Panc1 (cell line): ENCODE results near the gene OTOG. TPM values are rescaled to one million over a fixed set of nuclear protein-coding genes. Genes with fewer than 3 reads are reported as not detected.

ENCODE experiments used
- ATAC-seq: fragments of 200-7000 bp; cut with Tn5 transposase; 2 replicates; pipeline ENCODE4 v1.9.1; 2020; ENCODE audit warnings: mild to moderate bottlenecking, moderate library complexity
- BruUV-seq: library from RNA; stranded (reverse); fragments of 400-500 nt; replicated peaks from 2 replicates; lab custom pipeline; 2021; lab: Mats Ljungman, UMichigan
- CTCF ChIA-PET: fragments of 300-600 bp; sonication (Branson Sonifier 250); formaldehyde crosslinking; loops from one replicate; lab custom pipeline; 2022; ENCODE audit warnings: antibody characterized with exemption; lab: Charles Lee
- POLR2A ChIA-PET: fragments of 300-600 bp; sonication (Branson Sonifier 250); formaldehyde crosslinking; loops from one replicate; lab custom pipeline; 2022; ENCODE audit warnings: antibody characterized with exemption; lab: Charles Lee
- DNase-seq: peaks from one replicate; pipeline ENCODE4 v3.0.0-alpha.2; 2010; ENCODE audit warnings: low read depth, low spot score
- H3K27ac ChIP-seq: 2 replicates; pipeline ENCODE4 v1.5.1; 2011; ENCODE audit warnings: mild to moderate bottlenecking, low read length, inconsistent platforms
- H3K27me3 ChIP-seq: fragments of 200-500 bp; sonication (Bioruptor generic); 2 replicates; pipeline ENCODE4 v1.6.0; 2014; ENCODE audit warnings: low read length, inconsistent platforms; ENCODE audit not compliant: control insufficient read depth, insufficient read depth
- H3K36me3 ChIP-seq: fragments of 200-500 bp; sonication (Bioruptor generic); 2 replicates; pipeline ENCODE4 v1.5.1; 2014; ENCODE audit warnings: inconsistent platforms, mild to moderate bottlenecking, low read length, moderate library complexity; ENCODE audit not compliant: control insufficient read depth, insufficient read depth
- H3K4me1 ChIP-seq: 2 replicates; pipeline ENCODE4 v1.5.1; 2011; ENCODE audit warnings: inconsistent platforms, mild to moderate bottlenecking, low read length, moderate library complexity; ENCODE audit not compliant: control insufficient read depth, insufficient read depth
- H3K4me3 ChIP-seq, 2 experiments: 2 replicates each; pipeline ENCODE4 v1.5.1; 2011 to 2012; ENCODE audit warnings: low read depth in 2 of 2, low read length in 2 of 2, mild to moderate bottlenecking in 2 of 2, inconsistent platforms in 1 of 2, moderate library complexity in 1 of 2
- H3K9me3 ChIP-seq: fragments of 200-500 bp; sonication (Bioruptor generic); 2 replicates; pipeline ENCODE4 v1.5.1; 2014; ENCODE audit warnings: low read depth, mild to moderate bottlenecking, inconsistent platforms, low read length, moderate library complexity; ENCODE audit not compliant: control insufficient read depth, insufficient read depth
- CTCF ChIP-seq: fragments of 450-650 bp; IDR thresholded peaks from 2 replicates; pipeline ENCODE4 v1.5.1; 2017; ENCODE audit warnings: mild to moderate bottlenecking
- POLR2AphosphoS5 ChIP-seq: IDR thresholded peaks from 2 replicates; pipeline ENCODE4 v1.6.1; 2012; ENCODE audit warnings: mild to moderate bottlenecking, low read depth, low read length, moderate library complexity
- REST ChIP-seq, 2 experiments: IDR thresholded peaks; 2 replicates each; pipeline ENCODE4 v1.6.1; 2011 to 2012; ENCODE audit warnings: low read depth in 2 of 2, control low read depth in 1 of 2, low read length in 1 of 2, mild to moderate bottlenecking in 1 of 2, moderate library complexity in 1 of 2; ENCODE audit not compliant: insufficient read depth in 1 of 2
- SIN3A ChIP-seq: IDR thresholded peaks from 2 replicates; pipeline ENCODE4 v1.6.1; 2012; ENCODE audit warnings: low read depth, mild to moderate bottlenecking, low read length, moderate library complexity, borderline replicate concordance; ENCODE audit not compliant: insufficient read depth
- TCF7L2 ChIP-seq: IDR thresholded peaks from 2 replicates; pipeline ENCODE4 v1.6.1; 2011; ENCODE audit warnings: mild to moderate bottlenecking, low read depth, low read length, inconsistent platforms
- in situ Hi-C: cut with HindIII; loops from 2 replicates; pipeline ENCODE4 v1.10.0; 2016; ENCODE audit warnings: low sequenced_read_pairs, low pct_unique_long_range_greater_than_20kb
- intact Hi-C: fragments of 100-400 bp; cut with micrococcal nuclease; formaldehyde crosslinking; loops from one replicate; pipeline ENCODE4 v1.10.0; 2022; ENCODE audit not compliant: unreplicated experiment
- total RNA-seq: library from RNA; stranded (reverse); gene quantifications from one replicate; pipeline ENCODE4 v1.2.1, GENCODE V29; 2021; ENCODE audit not compliant: unreplicated experiment

Gene OTOG
- total RNA-seq, 1 experiment from 2014 or later = not detected

GRCh38 chr11:17599460-17599925 is 52.4 kb downstream of the OTOG start:
- in situ Hi-C loops = no loop called here
- BruUV-seq = no TSS peak
- H3K4me1 ChIP-seq = no peaks in the 10 kb centered on the region
- ATAC-seq = peak; percentile 43; the same call in 1 of the 2 replicates
- no peak for TF ChIP-seq POLR2AphosphoS5
- TF ChIP-seq SIN3A = no peak
- no peak for TF ChIP-seq CTCF
- no peak for TF ChIP-seq REST (IDR thresholded peaks at IDR 0.05; ENCODE audit: insufficient read depth in 1 of 2, low read depth in 2 of 2, low read length in 1 of 2)
- no peak for TF ChIP-seq TCF7L2
- DNase-seq = no peak
- intact Hi-C loops = loop anchor here (2.0 to 5.0 kb wide), 2 partner anchors 131 to 378 kb away; no protein-coding TSS in a partner anchor
- no peaks in the 10 kb centered on the region for H3K9me3 ChIP-seq
- ChIA-PET POLR2A (no interaction called here), CTCF (interaction anchor here (0.6 to 3.6 kb wide), 8 partner anchors 31 to 379 kb away, joined by 3 to 31 read pairs (median 3); no protein-coding TSS in a partner anchor)
- no peaks in the 10 kb centered on the region for H3K27me3 ChIP-seq
- no peaks in the 10 kb centered on the region for H3K36me3 ChIP-seq
- no peak overlapping the region for H3K4me3 ChIP-seq
- no peak overlapping the region for H3K27ac ChIP-seq

- CTCF ChIA-PET = interaction anchor here (0.6 to 3.6 kb wide), 3 partner anchors 130 to 186 kb away, joined by 3 to 31 read pairs (median 4); no protein-coding TSS in a partner anchor
These were observed 53.5 kb downstream of the OTOG start for GRCh38 chr11:17600316-17601255.

More at GRCh38 chr11:17600316-17601255, 53.5 kb downstream of the OTOG start:
- no peak for ATAC-seq
- no peaks in the 10 kb centered on the region for H3K27me3 ChIP-seq
- no peaks in the 10 kb centered on the region for H3K9me3 ChIP-seq
- TF ChIP-seq SIN3A (no peak), POLR2AphosphoS5 (no peak), CTCF (no peak), TCF7L2 (no peak), REST (IDR thresholded peaks at IDR 0.05; ENCODE audit: insufficient read depth in 1 of 2, low read depth in 2 of 2, low read length in 1 of 2) (no peak)
- no peak overlapping the region for H3K27ac ChIP-seq
- no TSS peak for BruUV-seq
- no peaks in the 10 kb centered on the region for H3K36me3 ChIP-seq
- in situ Hi-C loops (no loop called here), intact Hi-C loops (no loop called here)
- DNase-seq = no peak
- no peak overlapping the region for H3K4me3 ChIP-seq
- H3K4me1 ChIP-seq = no peaks in the 10 kb centered on the region
- POLR2A ChIA-PET = no interaction called here
